Right lobe of liver (tissue), 6 donors: ENCODE measurements around the gene PARM1. TPM values are rescaled to one million over a fixed set of nuclear protein-coding genes. Genes with fewer than 3 reads are reported as not detected.
"Not testable (repeated sequence)": the region's sequence is repeated elsewhere in the genome, so short reads cannot be mapped to it uniquely, and the experiment has no call there.

Source experiments
- ATAC-seq, 4 donors: fragments of 200-7000 bp; cut with Tn5 transposase; one replicate each; pipeline ENCODE4 v1.9.1; 2020; ENCODE audit warnings: mild to moderate bottlenecking in 4 of 4, moderate library complexity in 4 of 4
- DNase-seq, 3 donors: peaks; one replicate each; pipeline ENCODE4 v3.0.0-alpha.2; 2020
- H3K27ac ChIP-seq, 3 donors: fragments of 200-600 bp; one replicate each; pipeline ENCODE4 v1.8.0; 2022
- H3K27me3 ChIP-seq, 2 donors: fragments of 200-600 bp; one replicate each; pipeline ENCODE4 v1.8.0; 2022
- H3K36me3 ChIP-seq, 4 donors: fragments of 200-600 bp; sonication (generic) in 1 of 4; one replicate each; pipeline versions ENCODE4 v1.5.1 to v1.8.0; 2017 to 2022; ENCODE audit warnings: control low read depth in 1 of 4
- H3K4me1 ChIP-seq, 4 donors: fragments of 200-600 bp; sonication (generic) in 1 of 4; one replicate each; pipeline versions ENCODE4 v1.5.1 to v1.8.0; 2017 to 2022; ENCODE audit warnings: control low read depth in 1 of 4
- H3K4me3 ChIP-seq, 3 donors: fragments of 200-600 bp; one replicate each; pipeline ENCODE4 v1.8.0; 2022
- H3K9me3 ChIP-seq, 4 donors: fragments of 200-600 bp; sonication (generic) in 1 of 4; one replicate each; pipeline versions ENCODE4 v1.5.1 to v1.8.0; 2017 to 2022; ENCODE audit warnings: control low read depth in 1 of 4
- POLR2A ChIP-seq: fragments of 450-650 bp; IDR thresholded peaks from one replicate; pipeline ENCODE4 v1.6.1; 2017; ENCODE audit warnings: antibody characterized with exemption, mild to moderate bottlenecking
- WGBS: methylation state at CpG from one replicate; pipeline ENCODE4 v1.1.6; 2018; ENCODE audit warnings: low coverage, low lambda C conversion rate; ENCODE audit not compliant: insufficient coverage; ENCODE audit errors: missing lambda C conversion rate; 5-methylcytosine and 5-hydroxymethylcytosine counted together
- intact Hi-C, 2 donors: fragments of 100-400 bp; cut with DNase I; formaldehyde crosslinking; loops; one replicate each; pipeline versions ENCODE4 v1.11.2 to v1.14.1; 2022
- total RNA-seq, 6 experiments: library from RNA; depleted of rRNA in 2 of 6; stranded (reverse); fragments of >200 nt in 2 of 6; fragmentation: NEBNext Ultra II Directional in 3 of 6; extraction: Animal tissue kit (Norgen Biotek cat#: 25700) in 3 of 6; gene quantifications; one replicate each; pipeline versions ENCODE4 v1.1.0 to v1.2.4, GENCODE V29; 2016 to 2023
- TF ChIP-seq, protein P1 (sequence below), 4 donors: fragments of 200-600 bp in 3 of 4; fragments of 450-650 bp in 1 of 4; IDR thresholded peaks; one replicate each; pipeline versions ENCODE4 v1.5.1 to v1.8.0; 2016 to 2022; ENCODE audit warnings: antibody characterized with exemption in 4 of 4, mild to moderate bottlenecking in 2 of 4
- donor health status: DM: no; HTN: yes; CAD: no.
- donor health status: DM: no; HTN: no; CAD: no.
- donor health status: DM: no; HTN: no; CAD: no.
- donor health status: DM: no; HTN: yes; CAD: no.
- donor health status: DM: no; HTN: yes; CAD: no.

Gene PARM1
- total RNA-seq, 6 experiments from 2014 or later: 0.18 to 1.2 (median 0.31) TPM

GRCh38 chr4:74975848-74976824 is 43.2 kb downstream of the PARM1 start:
- Histone ChIP-seq H3K27me3 (no peaks in the 10 kb centered on the region), H3K36me3 (no peaks in the 10 kb centered on the region), H3K27ac (no peak overlapping the region), H3K9me3 (no peaks in the 10 kb centered on the region), H3K4me1 (no peaks in the 10 kb centered on the region), H3K4me3 (no peak overlapping the region)
- WGBS: 83% methylated on average over 1 of the region's 2 CpGs
- intact Hi-C loops: no loop called here
- no peak for DNase-seq
- TF ChIP-seq POLR2A: no peak
- TF ChIP-seq, protein P1, sequence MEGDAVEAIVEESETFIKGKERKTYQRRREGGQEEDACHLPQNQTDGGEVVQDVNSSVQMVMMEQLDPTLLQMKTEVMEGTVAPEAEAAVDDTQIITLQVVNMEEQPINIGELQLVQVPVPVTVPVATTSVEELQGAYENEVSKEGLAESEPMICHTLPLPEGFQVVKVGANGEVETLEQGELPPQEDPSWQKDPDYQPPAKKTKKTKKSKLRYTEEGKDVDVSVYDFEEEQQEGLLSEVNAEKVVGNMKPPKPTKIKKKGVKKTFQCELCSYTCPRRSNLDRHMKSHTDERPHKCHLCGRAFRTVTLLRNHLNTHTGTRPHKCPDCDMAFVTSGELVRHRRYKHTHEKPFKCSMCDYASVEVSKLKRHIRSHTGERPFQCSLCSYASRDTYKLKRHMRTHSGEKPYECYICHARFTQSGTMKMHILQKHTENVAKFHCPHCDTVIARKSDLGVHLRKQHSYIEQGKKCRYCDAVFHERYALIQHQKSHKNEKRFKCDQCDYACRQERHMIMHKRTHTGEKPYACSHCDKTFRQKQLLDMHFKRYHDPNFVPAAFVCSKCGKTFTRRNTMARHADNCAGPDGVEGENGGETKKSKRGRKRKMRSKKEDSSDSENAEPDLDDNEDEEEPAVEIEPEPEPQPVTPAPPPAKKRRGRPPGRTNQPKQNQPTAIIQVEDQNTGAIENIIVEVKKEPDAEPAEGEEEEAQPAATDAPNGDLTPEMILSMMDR (IDR thresholded peaks at IDR 0.05): no peak
- ATAC-seq: no peak

GRCh38 chr4:74982546-74983252 is 49.8 kb downstream of the PARM1 start:
- H3K9me3 ChIP-seq: no peaks in the 10 kb centered on the region
- no peaks in the 10 kb centered on the region for H3K4me1 ChIP-seq
- DNase-seq (no peak), ATAC-seq (no peak)
- WGBS: 73% methylated on average over 1 of the region's 1 CpG
- intact Hi-C loops: no loop called here
- H3K27ac ChIP-seq: no peak overlapping the region
- H3K27me3 ChIP-seq: no peaks in the 10 kb centered on the region
- no peaks in the 10 kb centered on the region for H3K36me3 ChIP-seq
- H3K4me3 ChIP-seq: no peak overlapping the region
- TF ChIP-seq, protein P1 (IDR thresholded peaks at IDR 0.05): no peak
- TF ChIP-seq POLR2A: no peak

- DNase-seq (no peak), ATAC-seq (no peak)
- intact Hi-C loops: no loop called here
- no peaks in the 10 kb centered on the region for H3K9me3 ChIP-seq
- H3K36me3 ChIP-seq: no peaks in the 10 kb centered on the region
- H3K4me1 ChIP-seq: no peaks in the 10 kb centered on the region
- H3K4me3 ChIP-seq: no peak overlapping the region
- H3K27me3 ChIP-seq: no peaks in the 10 kb centered on the region
- TF ChIP-seq POLR2A: no peak
- H3K27ac ChIP-seq: no peak overlapping the region
Observed at GRCh38 chr4:74983253-74983635, 50.3 kb downstream of the PARM1 start.

DNA sequence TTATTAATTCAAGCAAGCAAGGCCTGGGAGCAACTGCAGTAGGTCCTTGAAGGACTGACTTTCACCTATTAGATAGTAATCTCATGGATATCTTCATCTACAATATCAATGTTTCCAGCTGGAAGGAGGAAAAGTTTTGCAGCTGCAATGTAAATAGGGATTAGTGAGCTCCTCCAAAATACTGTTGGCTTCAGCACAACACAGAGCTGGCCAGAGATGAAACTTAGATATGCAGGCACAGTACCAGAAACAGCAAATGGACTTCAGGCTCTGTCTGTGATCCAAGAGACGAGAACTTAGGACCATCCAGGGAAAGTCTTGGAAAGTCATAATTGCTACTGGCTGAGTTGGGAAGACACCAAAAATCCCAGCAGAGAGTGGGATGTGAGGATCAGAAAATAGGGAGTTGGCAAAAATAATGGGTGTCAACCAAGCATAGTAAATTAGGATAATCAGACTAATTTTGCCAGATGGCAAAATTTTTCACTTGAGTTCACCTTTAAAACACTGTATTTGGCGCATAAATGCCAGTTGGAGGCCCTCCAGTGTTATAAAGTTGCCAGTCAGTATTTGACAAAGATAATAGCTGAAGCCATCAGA is 57.5 kb downstream of the PARM1 start:
- intact Hi-C loops: no loop called here
- Histone ChIP-seq H3K27me3 (no peaks in the 10 kb centered on the region), H3K4me3 (no peak overlapping the region), H3K36me3 (no peaks in the 10 kb centered on the region), H3K4me1 (no peaks in the 10 kb centered on the region), H3K9me3 (no peaks in the 10 kb centered on the region), H3K27ac (no peak overlapping the region)
- ATAC-seq: no peak
- no peak for TF ChIP-seq POLR2A
- TF ChIP-seq, protein P1 (IDR thresholded peaks at IDR 0.05): no peak
- no peak for DNase-seq
- 66% methylated on average over 2 of the region's 2 CpGs for WGBS

DNA sequence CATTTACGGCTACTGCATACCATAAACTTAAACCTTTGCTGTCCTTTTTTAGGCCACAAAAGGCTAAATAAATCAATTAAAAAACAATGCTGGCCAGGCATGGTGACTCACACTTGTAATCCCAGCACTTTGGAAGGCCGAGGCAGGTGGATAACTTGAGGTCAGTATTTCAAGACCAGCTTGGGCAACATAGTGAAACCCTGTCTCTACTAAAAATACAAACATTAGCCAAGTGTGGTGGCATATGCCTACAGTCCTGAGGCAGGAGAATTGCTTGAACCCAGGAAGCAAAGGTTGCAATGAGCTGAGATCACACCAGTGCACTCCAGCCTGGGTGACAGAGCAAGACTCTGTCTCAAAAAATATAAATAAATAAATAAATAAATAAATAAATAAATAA is 61.5 kb downstream of the PARM1 start:
- H3K27ac ChIP-seq, intact Hi-C loops, ATAC-seq, H3K36me3 ChIP-seq, H3K4me3 ChIP-seq, H3K9me3 ChIP-seq, H3K4me1 ChIP-seq, DNase-seq, H3K27me3 ChIP-seq: not testable (repeated sequence)
- 83% methylated on average over 2 of the region's 2 CpGs for WGBS
